Measurements from ENCODE around the gene PDS5A.
"Not testable (repeated sequence)": the region's sequence is repeated elsewhere in the genome, so short reads cannot be mapped to it uniquely, and the experiment has no call there.

Gene PDS5A

DNA sequence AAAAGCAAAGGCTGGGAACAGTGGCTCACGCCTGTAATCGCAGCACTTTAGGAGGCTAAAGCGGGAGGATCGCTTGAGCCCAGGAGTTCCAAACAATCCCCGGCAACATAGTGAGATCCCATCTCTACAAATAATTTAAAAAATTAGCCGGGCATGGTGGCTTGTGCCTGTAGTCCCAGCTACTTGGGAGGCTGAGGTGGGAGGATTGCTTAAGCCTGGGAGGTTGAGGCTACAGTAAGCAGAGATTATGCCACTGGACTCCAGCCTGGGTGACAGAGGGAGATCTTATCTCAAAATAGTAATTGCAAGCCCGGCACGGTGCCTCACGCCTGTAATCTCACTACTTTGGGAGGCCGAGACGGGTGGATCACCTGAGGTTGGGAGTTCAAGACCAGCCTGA is 139.3 kb downstream of the PDS5A start:
- DNase-seq (ENCODE audit: low spot score) = not testable (repeated sequence)

DNA sequence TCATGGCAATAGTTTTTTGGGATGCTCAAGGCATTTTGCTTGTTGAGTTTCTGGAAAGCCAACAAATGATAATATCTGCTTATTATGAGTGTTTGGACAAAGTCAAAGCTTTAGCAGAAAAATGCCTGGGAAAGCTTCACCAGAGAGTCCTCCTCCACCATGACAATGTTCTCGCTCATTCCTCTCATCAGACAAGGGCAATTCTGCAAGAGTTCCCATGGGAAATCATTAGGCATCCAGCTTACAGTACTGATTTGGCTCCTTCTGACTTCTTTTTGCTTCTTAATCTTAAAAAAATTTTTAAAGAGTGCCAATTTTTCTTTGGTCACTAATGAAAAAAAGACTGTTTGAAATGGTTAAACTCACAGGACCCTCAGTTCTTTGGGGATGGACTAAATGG is 143.4 kb downstream of the PDS5A start:
- no peak for DNase-seq (ENCODE audit: low spot score)

DNA sequence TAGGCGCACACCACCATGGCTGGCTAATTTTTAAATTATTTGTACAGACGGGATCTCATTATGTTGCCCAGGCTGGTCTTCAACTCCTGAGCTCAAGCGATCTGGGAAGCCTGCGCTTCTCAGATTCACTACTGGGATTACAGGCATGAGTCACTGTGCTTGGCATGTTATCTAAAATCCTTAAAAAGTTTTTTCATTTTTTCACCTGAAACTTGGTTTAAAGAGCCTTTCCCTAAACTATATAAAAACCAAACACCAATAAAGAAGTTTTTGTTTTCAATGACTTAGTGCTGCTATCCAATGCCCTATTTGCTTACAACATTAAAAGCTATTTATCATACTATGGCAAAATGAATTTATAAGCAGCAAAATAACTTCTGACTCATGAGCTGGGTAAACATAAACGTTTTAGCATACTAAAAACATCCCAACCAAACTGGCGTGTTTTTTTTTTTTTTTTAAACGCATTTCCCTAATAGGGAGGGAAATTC is 151.9 kb downstream of the PDS5A start:
- DNase-seq (ENCODE audit: low spot score) = no peak

DNA sequence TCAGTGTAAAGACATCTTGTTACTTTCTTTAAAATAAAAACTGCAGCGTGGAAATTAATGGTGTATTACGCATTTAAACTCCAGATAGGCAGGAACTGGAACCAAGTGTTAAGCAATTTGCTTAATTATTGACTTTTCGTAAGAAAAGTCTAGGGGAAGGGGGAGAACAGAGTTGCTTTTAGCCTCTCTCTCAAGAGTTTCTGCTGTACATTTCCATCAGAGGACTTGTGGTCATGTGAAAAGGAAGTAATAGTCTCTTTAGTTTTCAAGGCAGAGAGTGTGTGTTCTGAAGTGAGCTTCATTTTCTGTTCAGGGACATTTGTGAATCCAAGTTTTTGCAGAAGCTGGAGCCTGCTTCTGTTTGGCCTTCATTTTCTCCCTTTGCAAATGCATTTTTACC is 152.6 kb downstream of the PDS5A start:
- DNase-seq (ENCODE audit: low spot score) = no peak

DNA sequence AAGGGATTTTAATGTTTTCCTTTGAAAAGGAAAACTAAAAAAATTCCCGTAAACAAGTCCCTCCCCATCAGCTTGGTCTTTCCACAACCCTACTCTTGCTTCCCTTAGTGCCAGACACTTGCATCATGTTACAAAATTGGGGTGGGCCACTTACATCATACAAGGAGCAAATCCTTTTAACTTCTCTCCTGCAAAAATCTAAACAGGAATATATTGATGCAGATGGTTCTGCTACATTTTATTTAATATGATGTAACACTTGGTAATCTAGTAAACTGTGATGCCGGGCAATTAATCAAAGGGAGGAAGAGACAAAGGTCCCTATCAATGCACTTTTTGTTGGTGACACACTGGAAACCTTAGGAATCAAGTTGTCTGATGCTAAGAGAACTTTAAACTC is 154.5 kb downstream of the PDS5A start:
- no peak for DNase-seq (ENCODE audit: low spot score)

DNA sequence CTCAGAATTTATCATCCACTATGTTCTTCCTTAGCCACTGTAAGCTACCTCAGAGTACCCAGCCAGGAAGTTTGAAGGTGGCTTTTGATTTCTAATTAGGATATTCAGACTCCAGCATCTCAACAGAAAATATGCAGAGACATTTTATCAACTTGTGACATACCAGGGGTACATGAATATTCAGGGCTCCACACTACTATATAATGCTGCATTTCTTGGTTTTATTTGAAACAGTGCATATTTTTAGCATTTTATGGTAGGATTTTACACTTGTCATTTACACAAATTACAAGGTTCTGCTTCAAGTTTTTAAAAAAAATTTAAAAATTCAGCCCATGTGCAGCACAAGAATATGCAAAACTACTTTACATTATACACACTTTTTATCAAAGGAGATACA is 155.0 kb downstream of the PDS5A start:
- DNase-seq (ENCODE audit: low spot score) = no peak

DNA sequence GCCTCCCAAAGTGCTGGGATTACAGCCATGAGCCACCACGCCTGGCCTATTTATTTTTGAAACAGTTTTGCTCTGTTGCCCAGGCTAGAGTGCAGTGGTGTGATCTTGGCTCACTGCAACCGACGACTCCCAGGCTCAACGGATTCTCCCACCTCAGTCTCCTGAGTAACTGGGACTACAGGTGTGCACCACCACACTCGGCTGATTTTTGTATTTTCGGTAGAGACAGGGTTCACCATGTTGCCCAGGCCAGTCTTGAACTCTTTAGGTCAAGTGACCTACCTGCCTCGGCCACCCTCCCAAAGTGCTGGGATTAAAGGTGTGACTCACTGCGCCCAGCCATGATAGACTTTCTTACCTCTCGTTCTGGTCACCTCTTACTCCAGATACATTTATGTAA is 155.8 kb downstream of the PDS5A start:
- DNase-seq (ENCODE audit: low spot score) = no peak

DNA sequence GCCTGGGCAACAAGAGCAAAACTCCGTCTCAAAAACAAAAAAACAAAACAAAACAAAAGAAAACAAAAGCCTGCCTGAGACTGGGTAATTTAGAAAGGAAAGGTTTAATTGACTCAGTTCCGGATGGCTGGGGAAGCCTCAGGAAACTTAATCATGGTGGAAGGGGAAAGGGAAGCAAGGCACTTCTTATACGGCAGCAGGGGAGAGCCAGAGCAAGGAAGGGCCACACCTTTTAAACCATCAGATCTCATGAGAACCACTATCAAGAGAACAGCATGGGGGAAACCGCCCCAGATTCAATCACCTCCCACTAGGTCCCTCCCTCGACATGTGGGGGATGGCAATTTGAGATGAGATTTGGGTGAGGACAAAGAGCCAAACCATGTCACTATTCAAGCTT is 157.5 kb downstream of the PDS5A start:
- DNase-seq (ENCODE audit: low spot score) = no peak

DNA sequence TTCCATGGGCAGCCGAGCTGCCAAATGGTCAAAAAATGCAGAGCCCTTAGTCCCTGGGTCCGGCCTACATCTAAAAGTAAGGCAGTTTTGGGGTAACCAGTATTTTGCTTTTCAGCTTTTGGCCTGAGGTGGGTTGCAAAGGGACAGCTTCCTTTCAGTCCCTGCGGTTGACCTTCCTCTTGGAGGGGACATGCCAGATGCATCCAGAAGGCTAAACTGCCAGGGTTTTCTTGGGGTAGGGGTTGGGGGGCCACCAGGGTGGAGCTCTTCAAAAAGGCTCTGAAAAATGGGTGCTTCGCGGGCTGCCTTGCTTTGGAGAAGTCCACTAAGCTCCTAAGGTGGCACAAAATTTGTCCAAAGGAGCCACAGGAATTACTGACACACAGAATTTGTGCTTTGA is 159.1 kb downstream of the PDS5A start:
- no peak for DNase-seq (ENCODE audit: low spot score)

DNA sequence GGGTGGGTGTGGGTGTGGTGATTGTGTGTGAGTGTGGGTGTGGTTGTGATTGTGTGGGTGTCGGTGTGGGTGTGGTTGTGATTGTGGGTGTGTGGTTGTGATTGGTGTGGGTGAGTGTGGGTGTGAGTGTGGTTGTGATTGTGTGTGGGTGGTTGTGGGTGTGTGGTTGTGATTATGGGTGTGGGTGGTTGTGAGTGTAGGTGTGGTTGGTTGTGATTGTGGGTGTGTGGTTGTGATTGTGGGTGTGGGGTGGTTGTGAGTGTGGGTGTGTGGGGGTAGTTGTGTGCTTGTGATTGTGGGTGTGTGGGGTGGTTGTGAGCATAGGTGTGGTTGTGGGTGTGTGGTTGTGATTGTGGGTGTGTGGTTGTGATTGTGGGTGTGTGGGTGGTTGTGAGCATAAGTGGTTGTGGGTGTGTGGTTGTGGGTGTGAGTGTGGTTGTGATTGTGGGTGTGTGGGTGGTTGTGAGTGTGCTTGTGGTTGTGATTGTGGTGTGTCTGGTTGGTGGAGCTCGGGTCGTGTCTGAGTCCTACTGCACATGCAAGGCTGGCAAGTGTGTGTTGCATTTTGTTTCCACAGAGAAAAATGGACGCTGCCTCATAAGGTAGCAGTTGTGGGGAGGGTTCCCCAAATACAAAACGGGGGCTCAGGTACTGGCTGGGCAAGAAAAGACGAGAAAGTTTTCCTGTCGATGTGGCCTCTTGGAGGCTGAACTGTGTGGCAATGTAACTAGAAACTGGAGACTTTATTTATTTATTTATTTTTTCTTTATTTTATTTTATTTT is 163.1 kb downstream of the PDS5A start:
- DNase-seq (ENCODE audit: low spot score) = no peak

DNA sequence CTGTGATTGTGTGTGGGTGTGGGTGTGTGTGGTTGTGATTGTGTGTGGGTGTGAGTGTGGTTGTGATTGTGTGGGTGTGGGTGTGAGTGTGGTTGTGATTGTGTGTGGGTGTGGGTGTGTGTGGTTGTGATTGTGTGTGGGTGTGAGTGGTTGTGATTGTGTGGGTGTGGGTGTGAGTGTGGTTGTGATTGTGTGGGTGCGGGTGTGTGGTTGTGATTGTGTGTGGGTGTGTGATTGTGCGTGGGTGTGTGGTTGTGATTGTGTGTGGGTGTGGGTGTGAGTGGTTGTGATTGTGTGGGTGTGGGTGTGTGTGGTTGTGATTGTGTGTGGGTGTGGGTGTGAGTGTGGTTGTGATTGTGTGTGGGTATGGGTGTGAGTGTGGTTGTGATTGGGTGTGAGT is 163.9 kb downstream of the PDS5A start:
- not testable (repeated sequence) for DNase-seq (ENCODE audit: low spot score)

DNA sequence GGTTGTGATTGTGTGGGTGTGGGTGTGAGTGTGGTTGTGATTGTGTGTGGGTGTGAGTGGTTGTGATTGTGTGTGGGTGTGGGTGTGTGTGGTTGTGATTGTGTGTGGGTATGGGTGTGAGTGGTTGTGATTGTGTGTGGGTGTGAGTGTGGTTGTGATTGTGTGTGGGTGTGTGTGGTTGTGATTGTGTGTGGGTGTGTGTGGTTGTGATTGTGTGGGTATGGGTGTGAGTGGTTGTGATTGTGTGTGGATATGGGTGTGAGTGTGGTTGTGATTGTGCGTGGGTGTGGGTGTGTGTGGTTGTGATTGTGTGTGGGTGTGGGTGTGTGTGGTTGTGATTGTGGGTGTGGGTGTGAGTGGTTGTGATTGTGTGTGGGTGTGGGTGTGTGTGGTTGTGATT is 164.7 kb downstream of the PDS5A start:
- not testable (repeated sequence) for DNase-seq (ENCODE audit: low spot score)

DNA sequence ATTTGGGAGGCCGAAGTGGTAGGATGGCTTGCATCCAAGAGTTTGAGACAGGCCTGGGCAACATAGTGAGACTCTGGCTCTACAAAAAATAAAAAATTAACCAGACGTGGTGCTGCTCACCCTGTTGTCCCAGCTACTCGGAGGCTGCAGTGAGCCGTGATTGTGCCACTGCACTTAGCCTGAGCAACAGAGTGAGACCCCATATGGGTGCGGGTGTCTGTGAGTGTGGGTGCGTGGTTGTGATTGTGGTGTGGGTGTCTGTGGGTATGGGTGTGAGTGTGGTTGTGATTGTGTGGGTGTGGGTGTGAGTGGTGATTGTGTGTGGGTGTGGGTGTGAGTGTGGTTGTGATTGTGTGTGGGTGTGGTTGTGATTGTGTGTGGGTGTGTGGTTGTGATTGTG is 165.2 kb downstream of the PDS5A start:
- no peak for DNase-seq (ENCODE audit: low spot score)

DNA sequence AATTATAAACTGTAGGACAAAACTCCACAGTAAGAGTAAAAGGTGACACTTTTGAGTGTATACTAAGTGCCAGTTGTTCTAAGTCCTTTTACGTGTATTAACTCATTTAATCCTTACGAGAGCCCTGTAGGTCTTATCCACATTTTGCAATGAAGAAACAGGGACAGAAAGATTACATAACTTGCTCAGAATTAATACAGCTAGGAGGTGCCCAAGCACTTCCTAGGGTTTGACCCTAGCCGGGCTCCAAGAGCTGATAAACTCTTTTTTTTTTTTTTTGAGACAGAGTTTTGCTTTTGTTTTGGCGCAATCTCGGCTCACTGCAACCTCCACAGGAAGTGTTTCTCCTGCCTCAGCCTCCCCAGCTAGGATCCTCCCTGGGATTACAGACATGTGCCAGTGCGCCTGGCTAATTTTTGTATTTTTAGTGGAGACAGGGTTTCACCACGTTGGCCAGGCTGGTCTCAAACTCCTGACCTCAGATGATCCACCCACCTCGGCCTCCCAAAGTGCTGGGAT is 169.4 kb downstream of the PDS5A start:
- no peak for DNase-seq (ENCODE audit: low spot score)

DNA sequence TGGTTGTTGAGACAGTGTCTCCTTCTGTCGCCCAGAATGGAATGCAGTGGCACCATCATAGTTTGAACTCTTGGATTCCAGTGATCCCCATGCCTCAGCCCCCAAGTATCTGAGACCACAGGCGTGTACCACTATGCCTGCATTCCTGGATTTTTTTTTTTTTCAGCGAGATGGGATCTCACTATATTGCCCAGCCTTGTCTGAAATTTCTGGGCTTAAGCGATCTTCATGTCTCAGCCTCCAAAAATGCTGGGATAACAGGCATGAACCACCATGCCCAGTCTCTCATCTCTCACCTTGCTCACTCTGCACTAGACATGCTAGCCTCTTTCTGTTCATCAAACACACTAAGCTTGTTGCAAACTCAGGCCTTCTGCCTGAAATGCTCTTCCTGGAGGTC is 175.7 kb downstream of the PDS5A start:
- DNase-seq (ENCODE audit: low spot score) = no peak

DNA sequence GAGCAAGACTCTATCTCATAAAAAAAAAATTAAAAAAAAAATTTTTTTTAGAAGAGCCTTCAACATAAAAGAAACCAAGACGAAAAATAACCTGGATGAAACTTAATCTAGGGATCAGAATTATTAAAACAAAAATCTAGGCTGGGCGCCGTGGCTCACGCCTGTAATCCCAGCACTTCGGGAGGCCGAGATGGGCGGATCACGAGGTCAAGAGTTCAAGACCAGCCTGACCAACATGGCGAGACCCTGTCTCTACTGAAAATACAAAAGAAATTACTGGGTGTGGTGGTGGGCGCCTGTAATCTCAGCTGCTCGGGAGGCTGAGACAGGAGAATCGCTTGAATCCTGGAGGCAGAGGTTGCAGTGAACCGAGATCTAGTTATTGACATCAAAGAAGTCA is 184.7 kb downstream of the PDS5A start:
- not testable (repeated sequence) for DNase-seq (ENCODE audit: low spot score)

DNA sequence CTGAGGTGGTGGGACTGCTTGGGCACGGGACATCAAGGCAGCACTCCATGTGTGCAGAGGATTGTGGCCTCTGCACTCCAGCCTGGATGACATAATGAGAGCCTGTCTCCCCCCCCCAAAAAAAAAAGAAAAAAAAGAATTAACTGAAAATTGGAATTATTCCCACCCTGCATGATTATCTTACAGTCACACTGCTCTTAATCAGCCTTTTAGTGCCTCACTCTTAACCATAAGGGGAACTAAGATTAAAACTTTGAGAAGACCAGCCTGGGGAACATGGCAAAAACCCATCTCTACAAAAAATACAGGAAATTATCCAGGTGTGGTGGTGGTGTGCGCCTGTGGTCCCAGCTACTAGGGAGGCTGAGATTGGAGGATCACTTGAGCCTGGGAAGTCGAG is 185.2 kb downstream of the PDS5A start:
- no peak for DNase-seq (ENCODE audit: low spot score)

DNA sequence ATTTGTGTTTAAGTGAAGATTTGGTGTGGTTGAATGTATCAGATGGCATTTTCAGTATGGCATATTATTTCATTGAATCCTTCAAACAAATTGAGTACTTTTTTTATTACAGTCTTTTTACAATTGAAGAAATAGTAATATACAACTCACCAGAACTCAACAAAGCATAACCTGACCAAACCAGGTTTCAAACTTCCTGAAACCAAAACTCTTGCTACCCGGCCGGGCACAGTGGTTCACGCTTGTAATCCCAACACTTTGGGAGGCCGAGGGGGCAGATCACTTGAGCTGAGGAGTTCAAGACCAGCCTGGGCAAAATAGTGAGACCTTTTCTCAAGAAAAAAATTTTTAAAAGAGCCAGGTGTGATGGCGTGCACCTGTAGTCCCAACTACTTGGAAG is 185.6 kb downstream of the PDS5A start:
- DNase-seq (ENCODE audit: low spot score) = no peak

DNA sequence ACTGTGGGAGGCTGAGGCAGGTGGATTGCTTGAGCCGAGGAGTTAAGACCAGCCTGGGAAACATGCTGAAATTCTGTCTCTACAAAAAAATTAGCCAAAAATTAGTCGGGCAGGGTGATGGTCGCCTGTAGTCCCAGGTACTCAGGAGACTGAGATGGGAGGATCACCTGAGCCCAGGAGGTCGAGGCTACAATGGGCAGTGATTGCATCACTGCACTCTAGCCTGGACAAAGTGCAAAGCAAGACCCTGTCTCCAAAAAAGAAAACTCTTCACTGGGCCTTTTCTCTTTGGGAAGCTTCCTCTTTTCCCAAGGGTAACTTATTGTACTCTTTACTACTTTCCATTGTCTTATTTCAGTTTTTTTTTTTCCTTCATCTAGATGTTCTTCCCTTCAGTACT is 190.9 kb downstream of the PDS5A start:
- no peak for DNase-seq (ENCODE audit: low spot score)

DNA sequence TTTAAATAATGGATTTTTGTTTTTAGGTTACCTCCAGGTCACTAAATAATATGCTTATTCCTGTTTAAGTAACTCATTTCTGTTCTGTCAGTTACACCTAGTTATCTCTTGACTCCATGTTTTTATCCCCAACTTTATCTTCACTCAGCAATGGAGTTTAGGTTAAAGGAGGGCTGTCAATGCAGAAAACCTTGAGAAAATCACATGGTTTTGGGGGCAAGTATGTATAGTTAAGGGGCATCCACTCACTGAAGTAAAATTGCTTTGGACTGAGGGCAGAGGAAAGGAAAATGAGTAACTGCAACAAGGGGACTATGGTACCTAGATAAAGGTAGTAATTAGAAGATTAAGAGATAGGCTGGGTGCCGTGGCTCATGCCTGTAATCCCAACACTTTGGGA is 192.6 kb downstream of the PDS5A start:
- DNase-seq (ENCODE audit: low spot score) = no peak

DNA sequence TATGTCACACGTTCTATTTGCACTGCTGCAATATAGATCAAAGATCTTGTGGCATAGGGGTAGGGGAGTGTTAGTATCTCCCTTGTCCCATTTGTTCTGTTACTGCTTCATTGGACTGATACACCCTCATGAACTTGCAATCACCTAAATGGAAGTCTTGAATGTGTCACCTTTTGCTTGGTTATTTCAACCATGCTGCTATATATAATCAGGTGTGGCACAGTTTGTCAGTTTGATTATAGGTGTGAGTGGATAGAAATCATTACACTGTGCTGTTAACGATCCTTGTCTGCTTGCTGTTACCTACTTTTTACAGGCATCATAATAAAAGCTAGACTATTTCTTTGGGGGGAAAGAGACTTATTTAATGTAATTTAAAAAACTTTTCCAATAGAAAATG is 195.7 kb downstream of the PDS5A start:
- not testable (repeated sequence) for DNase-seq (ENCODE audit: low spot score)

Data from D341Med (cell line).